ENCODE data around the gene MYO15A. TPM values are rescaled to one million over a fixed set of nuclear protein-coding genes. Genes with fewer than 3 reads are reported as not detected.
A peak's percentile ranks its signal among the peaks of the same experiment; 100 is the strongest.

MYO15A gene
- polyA plus RNA-seq, 3 donors = 0.31 to 4.4 (median 0.56) TPM

GRCh38 chr17:18117982-18118975, 9.7 kb downstream of the MYO15A start:
- Histone ChIP-seq H3K4me3 (replicated peaks in 1 of 3; ENCODE audit: low read depth in 2 of 3, low read length in 3 of 3) (no peak overlapping the region), H3K9me3 (replicated peaks in 1 of 2; ENCODE audit: control insufficient read depth in 1 of 2, insufficient read depth in 1 of 2, low read length in 2 of 2) (peaks cover 17 to 21% of the 10 kb centered on the region in 2 donors), H3K36me3 (replicated peaks in 1 of 2; ENCODE audit: control insufficient read depth in 1 of 2, insufficient read depth in 2 of 2, low read length in 2 of 2) (no peaks in the 10 kb centered on the region), H4K20me1 (ENCODE audit: insufficient read depth, low read length) (no peaks in the 10 kb centered on the region), H2AFZ (ENCODE audit: insufficient read depth, low read depth, low read length, poor library complexity, severe bottlenecking) (no peak overlapping the region), H3K27me3 (ENCODE audit: control insufficient read depth in 2 of 2, insufficient read depth in 2 of 2, low read length in 2 of 2) (no peaks in the 10 kb centered on the region), H3K4me1 (ENCODE audit: control insufficient read depth in 1 of 2, insufficient read depth in 2 of 2, low read length in 2 of 2) (no peaks in the 10 kb centered on the region), H3K79me2 (ENCODE audit: insufficient read depth, low read length) (no peaks in the 10 kb centered on the region), H3K9ac (ENCODE audit: insufficient read depth, low read length, poor library complexity, severe bottlenecking) (no peak overlapping the region), H3K4me2 (replicated peaks; ENCODE audit: extremely low read depth, low read length, poor library complexity, severe bottlenecking) (no peak overlapping the region), H3K27ac (ENCODE audit: low read depth in 1 of 2, low read length in 2 of 2) (no peak overlapping the region)
- H3K4me3 Mint-ChIP-seq = no peak overlapping the region
- H3K27ac Mint-ChIP-seq = peak overlapping the region in 1 of 7 donors; percentile 75
- peaks cover 0 to 6% (median 1%) of the 10 kb centered on the region in 3 donors for H3K27me3 Mint-ChIP-seq (ENCODE audit: low read depth in 3 of 3)
- H3K9me3 Mint-ChIP-seq = peaks cover 16 to 32% (median 21%) of the 10 kb centered on the region in 7 donors
- WGBS (ENCODE audit: insufficient coverage) = 97% methylated on average over 31 of the region's 33 CpGs
- TF ChIP-seq CTCF (IDR thresholded peaks at IDR 0.05) = no peak
- intact Hi-C loops (cut with micrococcal nuclease) = no loop called here
- peaks cover 2% of the 10 kb centered on the region for H3K4me1 Mint-ChIP-seq
- no peaks in the 10 kb centered on the region for H3K36me3 Mint-ChIP-seq
- DNase-seq = no peak

GRCh38 chr17:18119166-18119745, 10.7 kb downstream of the MYO15A start:
- no peak for DNase-seq
- intact Hi-C loops (cut with micrococcal nuclease) = no loop called here
- no peak overlapping the region for H3K27ac Mint-ChIP-seq
- WGBS (ENCODE audit: insufficient coverage) = 99% methylated on average over 57 of the region's 57 CpGs
- no peaks in the 10 kb centered on the region for H3K36me3 ChIP-seq (replicated peaks in 1 of 2; ENCODE audit: control insufficient read depth in 1 of 2, insufficient read depth in 2 of 2, low read length in 2 of 2)
- H3K4me3 Mint-ChIP-seq = no peak overlapping the region
- H3K27me3 ChIP-seq (ENCODE audit: control insufficient read depth in 2 of 2, insufficient read depth in 2 of 2, low read length in 2 of 2) = no peaks in the 10 kb centered on the region
- H3K9me3 ChIP-seq (replicated peaks in 1 of 2; ENCODE audit: control insufficient read depth in 1 of 2, insufficient read depth in 1 of 2, low read length in 2 of 2) = peaks cover 17 to 21% of the 10 kb centered on the region in 2 donors
- no peaks in the 10 kb centered on the region for H3K36me3 Mint-ChIP-seq
- no peak overlapping the region for H3K9ac ChIP-seq (ENCODE audit: insufficient read depth, low read length, poor library complexity, severe bottlenecking)
- H3K4me3 ChIP-seq (replicated peaks in 1 of 3; ENCODE audit: low read depth in 2 of 3, low read length in 3 of 3) = no peak overlapping the region
- no peaks in the 10 kb centered on the region for H3K4me1 ChIP-seq (ENCODE audit: control insufficient read depth in 1 of 2, insufficient read depth in 2 of 2, low read length in 2 of 2)
- H3K27ac ChIP-seq (ENCODE audit: low read depth in 1 of 2, low read length in 2 of 2) = no peak overlapping the region
- H3K4me2 ChIP-seq (replicated peaks; ENCODE audit: extremely low read depth, low read length, poor library complexity, severe bottlenecking) = no peak overlapping the region
- no peak overlapping the region for H2AFZ ChIP-seq (ENCODE audit: insufficient read depth, low read depth, low read length, poor library complexity, severe bottlenecking)
- H4K20me1 ChIP-seq (ENCODE audit: insufficient read depth, low read length) = no peaks in the 10 kb centered on the region
- H3K4me1 Mint-ChIP-seq = peaks cover 2% of the 10 kb centered on the region
- H3K9me3 Mint-ChIP-seq = peaks cover 16 to 32% (median 21%) of the 10 kb centered on the region in 7 donors
- peaks cover 0 to 6% (median 1%) of the 10 kb centered on the region in 3 donors for H3K27me3 Mint-ChIP-seq (ENCODE audit: low read depth in 3 of 3)
- no peak for TF ChIP-seq CTCF (IDR thresholded peaks at IDR 0.05)
- no peaks in the 10 kb centered on the region for H3K79me2 ChIP-seq (ENCODE audit: insufficient read depth, low read length)

Data from CD14-positive monocyte (primary cell).